Peyer's patch (tissue), 4 donors: ENCODE measurements around the gene AIF1L. TPM values are rescaled to one million over a fixed set of nuclear protein-coding genes. Genes with fewer than 3 reads are reported as not detected.

ENCODE experiments used
- DNase-seq, 3 donors: peaks; one replicate each; pipeline ENCODE4 v3.0.0-alpha.2; 2017 to 2019
- H3K27ac ChIP-seq, 4 donors: fragments of 200-600 bp; sonication (generic); one replicate each; pipeline ENCODE4 v1.5.1; 2016 to 2019
- H3K27me3 ChIP-seq, 2 donors: fragments of 200-600 bp; sonication (generic); one replicate each; pipeline ENCODE4 v1.5.1; 2019
- H3K36me3 ChIP-seq, 3 donors: fragments of 200-600 bp; sonication (generic); one replicate each; pipeline ENCODE4 v1.5.1; 2016 to 2019
- H3K4me1 ChIP-seq, 4 donors: fragments of 200-600 bp; sonication (generic); one replicate each; pipeline ENCODE4 v1.5.1; 2016 to 2019
- H3K4me3 ChIP-seq, 4 donors: fragments of 200-600 bp; sonication (generic); 1 replicate in 3 of 4; 2 replicates in 1 of 4; pipeline ENCODE4 v1.5.1; 2016 to 2019; ENCODE audit warnings: mild to moderate bottlenecking in 1 of 4
- H3K9me3 ChIP-seq, 4 donors: fragments of 200-600 bp; sonication (generic); one replicate each; pipeline ENCODE4 v1.5.1; 2016 to 2019; ENCODE audit warnings: mild to moderate bottlenecking in 1 of 4
- POLR2A ChIP-seq, 2 donors: fragments of 450-650 bp; IDR thresholded peaks; one replicate each; pipeline ENCODE4 v1.5.1; 2017; ENCODE audit warnings: antibody characterized with exemption in 2 of 2, mild to moderate bottlenecking in 2 of 2, moderate library complexity in 2 of 2
- total RNA-seq, 4 donors: library from RNA; depleted of rRNA; stranded (reverse); fragments of >200 nt; gene quantifications; one replicate each; pipeline ENCODE4 v1.1.0, GENCODE V29; 2016
- TF ChIP-seq, protein P1 (sequence below), 6 experiments: fragments of 450-650 bp in 4 of 6; fragments of 200-600 bp in 2 of 6; sonication (generic) in 1 of 6; IDR thresholded peaks; one replicate each; pipeline ENCODE4 v1.5.1; 2017 to 2019; ENCODE audit warnings: antibody characterized with exemption in 6 of 6, mild to moderate bottlenecking in 3 of 6, moderate library complexity in 1 of 6

AIF1L gene
- total RNA-seq, 4 donors from 2014 or later: 1.5 to 10.7 (median 2.8) TPM

DNA sequence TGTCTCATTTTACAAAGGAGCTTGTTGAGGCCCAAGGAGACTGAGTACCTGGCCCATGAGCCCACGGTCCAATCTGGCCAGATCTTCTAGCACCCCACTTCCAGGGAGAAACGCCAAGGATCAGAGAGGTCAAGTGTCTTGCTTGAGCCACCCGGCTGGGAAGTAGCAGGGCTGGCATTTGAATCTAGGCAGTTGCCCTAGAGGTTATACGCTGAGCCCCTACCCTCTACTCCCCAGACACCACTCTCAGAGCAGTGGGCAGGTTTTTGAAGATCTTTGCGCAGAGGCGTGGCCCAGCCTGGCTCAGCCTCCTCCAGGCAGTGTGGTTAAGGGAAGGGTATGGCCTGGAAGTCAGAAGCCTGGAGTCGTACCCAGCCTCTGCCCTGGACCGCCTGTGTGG is 23.3 kb downstream of the AIF1L start:
- no peak overlapping the region for H3K4me3 ChIP-seq
- H3K36me3 ChIP-seq: no peaks in the 10 kb centered on the region
- H3K9me3 ChIP-seq: no peaks in the 10 kb centered on the region
- TF ChIP-seq POLR2A (IDR thresholded peaks at IDR 0.05): no peak
- TF ChIP-seq, protein P1, sequence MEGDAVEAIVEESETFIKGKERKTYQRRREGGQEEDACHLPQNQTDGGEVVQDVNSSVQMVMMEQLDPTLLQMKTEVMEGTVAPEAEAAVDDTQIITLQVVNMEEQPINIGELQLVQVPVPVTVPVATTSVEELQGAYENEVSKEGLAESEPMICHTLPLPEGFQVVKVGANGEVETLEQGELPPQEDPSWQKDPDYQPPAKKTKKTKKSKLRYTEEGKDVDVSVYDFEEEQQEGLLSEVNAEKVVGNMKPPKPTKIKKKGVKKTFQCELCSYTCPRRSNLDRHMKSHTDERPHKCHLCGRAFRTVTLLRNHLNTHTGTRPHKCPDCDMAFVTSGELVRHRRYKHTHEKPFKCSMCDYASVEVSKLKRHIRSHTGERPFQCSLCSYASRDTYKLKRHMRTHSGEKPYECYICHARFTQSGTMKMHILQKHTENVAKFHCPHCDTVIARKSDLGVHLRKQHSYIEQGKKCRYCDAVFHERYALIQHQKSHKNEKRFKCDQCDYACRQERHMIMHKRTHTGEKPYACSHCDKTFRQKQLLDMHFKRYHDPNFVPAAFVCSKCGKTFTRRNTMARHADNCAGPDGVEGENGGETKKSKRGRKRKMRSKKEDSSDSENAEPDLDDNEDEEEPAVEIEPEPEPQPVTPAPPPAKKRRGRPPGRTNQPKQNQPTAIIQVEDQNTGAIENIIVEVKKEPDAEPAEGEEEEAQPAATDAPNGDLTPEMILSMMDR (IDR thresholded peaks at IDR 0.05): no peak
- H3K4me1 ChIP-seq: peaks cover 0 to 2% (median 0%) of the 10 kb centered on the region in 4 donors
- H3K27ac ChIP-seq: no peak overlapping the region
- H3K27me3 ChIP-seq: no peaks in the 10 kb centered on the region
- DNase-seq: peak in 1 of 3 donors; percentile 23

DNA sequence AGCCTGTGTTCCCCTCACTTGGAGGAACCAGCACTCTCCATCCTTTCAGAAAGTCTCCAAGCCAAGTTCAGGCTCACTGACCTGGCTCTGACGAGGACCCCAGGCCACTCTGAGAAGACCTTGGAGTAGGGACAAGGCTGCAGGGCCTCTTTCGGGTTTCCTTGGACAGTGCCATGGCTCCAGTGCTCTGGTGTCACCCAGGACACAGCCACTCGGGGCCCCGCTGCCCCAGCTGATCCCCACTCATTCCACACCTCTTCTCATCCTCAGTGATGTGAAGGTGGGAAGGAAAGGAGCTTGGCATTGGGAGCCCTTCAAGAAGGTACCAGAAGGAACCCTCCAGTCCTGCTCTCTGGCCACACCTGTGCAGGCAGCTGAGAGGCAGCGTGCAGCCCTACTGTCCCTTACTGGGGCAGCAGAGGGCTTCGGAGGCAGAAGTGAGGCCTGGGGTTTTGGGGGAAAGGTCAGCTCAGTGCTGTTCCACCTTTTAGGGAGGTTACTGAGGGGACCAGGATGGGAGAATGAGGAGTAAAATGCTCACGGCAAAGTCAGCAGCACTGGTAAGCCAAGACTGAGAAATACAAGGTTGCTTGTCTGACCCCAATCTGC is 24.4 kb downstream of the AIF1L start:
- no peak overlapping the region for H3K4me3 ChIP-seq
- peaks cover 0 to 6% (median 0%) of the 10 kb centered on the region in 4 donors for H3K4me1 ChIP-seq
- TF ChIP-seq POLR2A (IDR thresholded peaks at IDR 0.05): no peak
- TF ChIP-seq, protein P1 (IDR thresholded peaks at IDR 0.05): no peak
- no peaks in the 10 kb centered on the region for H3K27me3 ChIP-seq
- H3K9me3 ChIP-seq: no peaks in the 10 kb centered on the region
- DNase-seq: peak in 1 of 3 donors; percentile 31
- H3K36me3 ChIP-seq: no peaks in the 10 kb centered on the region
- no peak overlapping the region for H3K27ac ChIP-seq

DNA sequence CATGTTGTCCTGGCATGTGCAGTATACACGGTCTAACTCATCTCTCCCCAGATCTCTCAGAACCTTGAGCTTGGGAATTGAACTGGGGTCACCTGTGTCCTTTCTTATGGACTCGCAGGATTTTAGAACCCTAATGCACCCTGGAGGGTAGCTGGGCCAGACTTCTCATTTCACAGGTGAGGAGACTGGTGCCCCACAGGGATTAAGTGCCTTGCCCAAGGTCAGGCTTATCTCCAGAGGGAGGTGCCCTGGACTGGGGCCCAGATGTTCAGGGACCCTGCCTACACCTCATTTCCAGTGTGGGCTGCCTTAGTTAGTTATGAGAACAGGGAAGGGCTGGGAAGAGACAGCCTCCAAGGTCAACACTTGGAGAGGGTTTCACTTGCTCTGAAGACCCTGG is 25.0 kb downstream of the AIF1L start:
- H3K27ac ChIP-seq: no peak overlapping the region
- peak in 1 of 3 donors; percentile 24 for DNase-seq
- TF ChIP-seq, protein P1 (IDR thresholded peaks at IDR 0.05): no peak
- TF ChIP-seq POLR2A (IDR thresholded peaks at IDR 0.05): no peak
- no peaks in the 10 kb centered on the region for H3K36me3 ChIP-seq
- no peaks in the 10 kb centered on the region for H3K27me3 ChIP-seq
- H3K9me3 ChIP-seq: no peaks in the 10 kb centered on the region
- no peak overlapping the region for H3K4me3 ChIP-seq
- peaks cover 0 to 6% (median 2%) of the 10 kb centered on the region in 4 donors for H3K4me1 ChIP-seq

DNA sequence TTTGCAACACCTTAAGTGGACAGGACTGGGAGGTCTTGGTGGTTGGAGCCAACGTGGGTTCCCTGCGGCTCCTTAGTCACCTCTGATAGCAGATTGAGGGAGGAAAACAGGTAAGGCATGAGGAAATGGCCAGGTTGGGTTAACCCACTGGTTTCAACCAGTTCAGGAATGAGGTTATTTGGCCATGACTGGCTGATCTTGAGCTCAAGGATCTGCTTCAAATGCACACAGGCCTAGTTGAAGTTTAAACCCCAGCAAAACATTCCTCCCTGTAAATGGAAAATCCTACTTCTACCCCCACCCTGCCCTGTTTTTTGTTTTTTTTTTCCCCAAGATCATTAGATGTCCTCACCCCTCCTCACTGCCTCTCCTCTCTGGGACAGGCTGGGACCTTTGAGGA is 25.8 kb downstream of the AIF1L start:
- peak in 1 of 3 donors; percentile 2 for DNase-seq
- TF ChIP-seq POLR2A (IDR thresholded peaks at IDR 0.05): no peak
- TF ChIP-seq, protein P1 (IDR thresholded peaks at IDR 0.05): no peak
- no peak overlapping the region for H3K27ac ChIP-seq
- peaks cover 0 to 11% (median 3%) of the 10 kb centered on the region in 4 donors for H3K4me1 ChIP-seq
- H3K9me3 ChIP-seq: no peaks in the 10 kb centered on the region
- no peaks in the 10 kb centered on the region for H3K27me3 ChIP-seq
- peaks cover 0 to under 1% (median 0%) of the 10 kb centered on the region in 3 donors for H3K36me3 ChIP-seq
- no peak overlapping the region for H3K4me3 ChIP-seq

DNA sequence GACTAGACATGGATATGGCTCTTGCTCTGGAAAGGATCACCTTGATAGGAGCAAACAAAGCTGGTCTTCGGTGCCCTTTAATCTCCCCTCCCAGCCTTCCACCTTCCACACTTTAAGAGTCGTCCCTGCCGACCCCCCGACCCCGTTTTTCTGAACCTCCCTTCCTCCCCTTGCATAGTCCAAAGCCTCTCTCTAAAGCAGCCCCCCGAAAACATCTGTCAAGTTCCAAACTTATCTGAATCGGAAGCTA is 28.6 kb downstream of the AIF1L start:
- no peak for DNase-seq
- peaks cover 0 to 12% (median 3%) of the 10 kb centered on the region in 4 donors for H3K4me1 ChIP-seq
- H3K27ac ChIP-seq: peak overlapping the region; percentile 73 to 87 (median 80)
- no peaks in the 10 kb centered on the region for H3K9me3 ChIP-seq
- TF ChIP-seq, protein P1 (IDR thresholded peaks at IDR 0.05): no peak
- TF ChIP-seq POLR2A (IDR thresholded peaks at IDR 0.05): no peak
- H3K36me3 ChIP-seq: peaks cover 0 to 29% (median 0%) of the 10 kb centered on the region in 3 donors
- peak overlapping the region; percentile 60 to 86 (median 71) for H3K4me3 ChIP-seq
- no peaks in the 10 kb centered on the region for H3K27me3 ChIP-seq
